Measurements from ENCODE around the gene AIG1. TPM values are rescaled to one million over a fixed set of nuclear protein-coding genes. Genes with fewer than 3 reads are reported as not detected.

Gene AIG1
- total RNA-seq, 1 experiment from 2014 or later: 51.1 TPM

DNA sequence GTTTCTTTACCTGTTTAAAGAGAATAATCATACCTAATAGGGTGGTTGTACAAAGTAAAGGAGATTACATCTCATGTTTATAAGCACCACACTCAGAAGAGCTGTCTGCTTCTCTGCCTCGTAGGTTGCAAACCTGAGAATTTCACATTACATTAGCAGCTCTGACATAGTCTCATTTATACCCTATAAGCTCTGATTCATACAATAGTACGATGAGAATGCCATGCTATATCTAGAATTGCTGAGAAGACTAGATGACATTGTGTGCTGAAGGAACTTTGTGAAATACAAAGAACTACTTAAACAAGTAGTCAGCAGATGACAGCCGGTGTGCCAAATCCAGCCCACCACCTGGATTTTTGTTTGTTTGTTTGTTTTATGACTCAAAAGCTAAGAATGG lies 268.6 kb downstream of the AIG1 start:
- no peak overlapping the region for H3K9ac ChIP-seq (ENCODE audit: low read length)
- no peaks in the 10 kb centered on the region for H3K9me2 ChIP-seq (ENCODE audit: insufficient read depth)
- BruUV-seq (replicated peaks): no TSS peak
- DNase-seq (ENCODE audit: low read depth, low spot score) (no peak), ATAC-seq (no peak)
- peaks cover 0 to 27% of the 10 kb centered on the region in 2 experiments; a peak in 3 of 4 replicates for H3K4me1 ChIP-seq (ENCODE audit: control insufficient read depth in 1 of 2, insufficient read depth in 2 of 2, low read length in 2 of 2)
- no peaks in the 10 kb centered on the region for H4K20me1 ChIP-seq (ENCODE audit: insufficient read depth)
- no peaks in the 10 kb centered on the region for H3K27me3 ChIP-seq (ENCODE audit: insufficient read depth, low read length)
- no peaks in the 10 kb centered on the region for H3K79me2 ChIP-seq (ENCODE audit: insufficient read depth, low read length)
- ChIA-PET RAD21 (ENCODE audit: low non-redundant PET in 1 of 2, low total read pairs in 2 of 2, uncharacterized antibody in 2 of 2, unreplicated experiment in 2 of 2) (no interaction called here), POLR2A (no interaction called here), CTCF (no interaction called here)
- H3K9me3 ChIP-seq (ENCODE audit: control insufficient read depth in 1 of 2, insufficient read depth in 1 of 2, low read depth in 1 of 2, low read length in 2 of 2): no peaks in the 10 kb centered on the region
- H2AFZ ChIP-seq (ENCODE audit: low read depth, low read length, poor library complexity, severe bottlenecking): no peak overlapping the region
- TF ChIP-seq SIN3A (IDR thresholded peaks at IDR 0.05; ENCODE audit: low read depth) (no peak), JUND (IDR thresholded peaks at IDR 0.05) (no peak), EGR1 (IDR thresholded peaks at IDR 0.05; ENCODE audit: low read depth) (no peak), SP1 (IDR thresholded peaks at IDR 0.05; ENCODE audit: low read depth) (no peak), FOSL1 (IDR thresholded peaks at IDR 0.05; ENCODE audit: low read depth) (no peak), CBX3 (IDR thresholded peaks at IDR 0.05; ENCODE audit: low read depth) (no peak), YY1 (IDR thresholded peaks at IDR 0.05; ENCODE audit: extremely low read depth, insufficient replicate concordance, low read depth, low read length) (no peak), EZH2 (IDR thresholded peaks at IDR 0.05) (no peak), POLR2AphosphoS5 (IDR thresholded peaks at IDR 0.05; ENCODE audit: low read depth, low read length) (no peak), CEBPB (IDR thresholded peaks at IDR 0.05; ENCODE audit: low read depth) (no peak), EZH2phosphoT487 (IDR thresholded peaks at IDR 0.05; ENCODE audit: borderline replicate concordance) (no peak), ZNF274 (IDR thresholded peaks at IDR 0.05; ENCODE audit: low read depth, low read length) (no peak), TCF7L2 (IDR thresholded peaks at IDR 0.05; ENCODE audit: borderline replicate concordance, extremely low read depth, insufficient read depth, insufficient read length) (no peak), RAD21 (IDR thresholded peaks at IDR 0.05; ENCODE audit: low read depth) (no peak), ZFX (IDR thresholded peaks at IDR 0.05) (no peak), CTCF (IDR thresholded peaks at IDR 0.05 in 2 of 3, conservative IDR thresholded peaks at IDR 0.05 in 1 of 3; ENCODE audit: borderline replicate concordance in 1 of 3, insufficient read depth in 1 of 3, low read depth in 2 of 3, low read length in 2 of 3) (no peak)
- TF ChIP-seq, protein P1, sequence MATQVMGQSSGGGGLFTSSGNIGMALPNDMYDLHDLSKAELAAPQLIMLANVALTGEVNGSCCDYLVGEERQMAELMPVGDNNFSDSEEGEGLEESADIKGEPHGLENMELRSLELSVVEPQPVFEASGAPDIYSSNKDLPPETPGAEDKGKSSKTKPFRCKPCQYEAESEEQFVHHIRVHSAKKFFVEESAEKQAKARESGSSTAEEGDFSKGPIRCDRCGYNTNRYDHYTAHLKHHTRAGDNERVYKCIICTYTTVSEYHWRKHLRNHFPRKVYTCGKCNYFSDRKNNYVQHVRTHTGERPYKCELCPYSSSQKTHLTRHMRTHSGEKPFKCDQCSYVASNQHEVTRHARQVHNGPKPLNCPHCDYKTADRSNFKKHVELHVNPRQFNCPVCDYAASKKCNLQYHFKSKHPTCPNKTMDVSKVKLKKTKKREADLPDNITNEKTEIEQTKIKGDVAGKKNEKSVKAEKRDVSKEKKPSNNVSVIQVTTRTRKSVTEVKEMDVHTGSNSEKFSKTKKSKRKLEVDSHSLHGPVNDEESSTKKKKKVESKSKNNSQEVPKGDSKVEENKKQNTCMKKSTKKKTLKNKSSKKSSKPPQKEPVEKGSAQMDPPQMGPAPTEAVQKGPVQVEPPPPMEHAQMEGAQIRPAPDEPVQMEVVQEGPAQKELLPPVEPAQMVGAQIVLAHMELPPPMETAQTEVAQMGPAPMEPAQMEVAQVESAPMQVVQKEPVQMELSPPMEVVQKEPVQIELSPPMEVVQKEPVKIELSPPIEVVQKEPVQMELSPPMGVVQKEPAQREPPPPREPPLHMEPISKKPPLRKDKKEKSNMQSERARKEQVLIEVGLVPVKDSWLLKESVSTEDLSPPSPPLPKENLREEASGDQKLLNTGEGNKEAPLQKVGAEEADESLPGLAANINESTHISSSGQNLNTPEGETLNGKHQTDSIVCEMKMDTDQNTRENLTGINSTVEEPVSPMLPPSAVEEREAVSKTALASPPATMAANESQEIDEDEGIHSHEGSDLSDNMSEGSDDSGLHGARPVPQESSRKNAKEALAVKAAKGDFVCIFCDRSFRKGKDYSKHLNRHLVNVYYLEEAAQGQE (IDR thresholded peaks at IDR 0.05; ENCODE audit: low read depth): no peak
- intact Hi-C loops (cut with micrococcal nuclease): no loop called here
- H3K4me3 ChIP-seq (replicated peaks in 1 of 2; ENCODE audit: low read depth in 1 of 2, low read length in 2 of 2): no peak overlapping the region
- H3K4me2 ChIP-seq (ENCODE audit: low read length): no peak overlapping the region
- no peak overlapping the region for H3K27ac ChIP-seq (ENCODE audit: low read depth, low read length)
- H3K36me3 ChIP-seq (ENCODE audit: control insufficient read depth in 1 of 2, insufficient read depth in 2 of 2, low read length in 2 of 2): no peaks in the 10 kb centered on the region
